ENCODE measurements around the gene KIF20B. TPM values are rescaled to one million over a fixed set of nuclear protein-coding genes. Genes with fewer than 3 reads are reported as not detected.

KIF20B gene
- total and polyA plus RNA-seq, 2 of the 8 experiments (the other 6 are each of a cell fraction or from before 2014, with no cell fraction given), result 4.5 to 72.0 TPM

- no peak overlapping the region for H2AK5ac ChIP-seq (ENCODE audit: low read depth, low read length)
- no peaks in the 10 kb centered on the region for H3K23me2 ChIP-seq (ENCODE audit: low read depth, low read length)
- no peaks in the 10 kb centered on the region for H3K9me3 ChIP-seq (ENCODE audit: insufficient read depth in 2 of 2, low read depth in 1 of 2, low read length in 1 of 2)
- H2AFZ ChIP-seq (ENCODE audit: low read length), result no peak overlapping the region
- H3K56ac ChIP-seq (replicated peaks; ENCODE audit: insufficient read length, low read depth, low read length), result no peak overlapping the region
- no peaks in the 10 kb centered on the region for H3K79me1 ChIP-seq (ENCODE audit: low read depth, low read length)
- no peak overlapping the region for H3K4me3 ChIP-seq (ENCODE audit: extremely low read depth in 1 of 4, insufficient read depth in 2 of 4, low read depth in 3 of 4, low read length in 4 of 4)
- H4K20me1 ChIP-seq (replicated peaks in 1 of 2; ENCODE audit: control insufficient read depth in 1 of 2, insufficient read depth in 2 of 2, low read length in 2 of 2), result no peaks in the 10 kb centered on the region
- no peak overlapping the region for H3K4me2 ChIP-seq (ENCODE audit: insufficient read depth in 1 of 2, low read depth in 2 of 2, low read length in 2 of 2)
- H3K9ac ChIP-seq (replicated peaks in 1 of 4; ENCODE audit: extremely low read depth in 1 of 4, low read depth in 3 of 4, low read length in 3 of 4), result no peak overlapping the region
- no peak for DNase-seq (ENCODE audit: low read depth in 1 of 2, low spot score in 2 of 2)
- H4K91ac ChIP-seq (replicated peaks; ENCODE audit: insufficient read length, low read length), result no peak overlapping the region
- no peak overlapping the region for H2BK120ac ChIP-seq (replicated peaks; ENCODE audit: low read depth, low read length)
- H3K79me2 ChIP-seq (ENCODE audit: control insufficient read depth in 1 of 2, insufficient read depth in 2 of 2, low read length in 2 of 2), result no peaks in the 10 kb centered on the region
- H3K23ac ChIP-seq (ENCODE audit: insufficient read length), result no peak overlapping the region
- no peak overlapping the region for H3K27ac ChIP-seq (ENCODE audit: low read depth, low read length)
- H3K4me1 ChIP-seq (replicated peaks in 1 of 4; ENCODE audit: control insufficient read depth in 3 of 4, insufficient read depth in 4 of 4, low read length in 3 of 4), result peaks cover 0 to 3% (median under 1%) of the 10 kb centered on the region in 4 experiments; a peak in 2 of 7 replicates
- H4K8ac ChIP-seq (ENCODE audit: extremely low read depth, insufficient read depth, low read length), result no peak overlapping the region
- H3K4ac ChIP-seq (replicated peaks; ENCODE audit: insufficient read length, low read depth, low read length), result no peak overlapping the region
- no peak overlapping the region for H2BK5ac ChIP-seq (ENCODE audit: low read depth, low read length)
- ChIA-PET POLR2A (ENCODE audit: partially characterized antibody) (no interaction called here), CTCF (ENCODE audit: partially characterized antibody) (interaction anchor here (0.8 to 2.5 kb wide), 8 partner anchors 9 to 438 kb away, joined by 3 to 8 read pairs (median 4); no protein-coding TSS in a partner anchor)
- no peak overlapping the region for H2BK20ac ChIP-seq (ENCODE audit: low read length)
- H2BK15ac ChIP-seq (ENCODE audit: low read length), result no peak overlapping the region
- no peak overlapping the region for H2BK12ac ChIP-seq (ENCODE audit: low read depth, low read length)
- 80% methylated on average over 1 of the region's 1 CpG; no CpG with 5 or more reads in 1 of the 2 experiments for WGBS, 2 experiments (ENCODE audit: extremely low coverage in 1 of 2, insufficient coverage in 1 of 2, insufficient read length in 1 of 2, insufficient replicate concordance in 2 of 2, low coverage in 1 of 2, low lambda C conversion rate in 2 of 2, missing lambda C conversion rate in 1 of 2)
- no peaks in the 10 kb centered on the region for H3K27me3 ChIP-seq (replicated peaks in 1 of 4; ENCODE audit: control insufficient read depth in 3 of 4, extremely low read depth in 1 of 4, insufficient read depth in 3 of 4, low read length in 3 of 4)
- no peak overlapping the region for H4K5ac ChIP-seq (ENCODE audit: insufficient read length, low read depth, low read length)
- H3K36me3 ChIP-seq (ENCODE audit: control insufficient read depth in 2 of 4, insufficient read depth in 4 of 4, low read length in 3 of 4), result no peaks in the 10 kb centered on the region
- FAIRE-seq, result no peak
- H3K18ac ChIP-seq (ENCODE audit: extremely low read depth, low read length), result no peak overlapping the region
- no peak overlapping the region for H3K14ac ChIP-seq (ENCODE audit: insufficient read length)
- no peak for TF ChIP-seq RXRA (IDR thresholded peaks at IDR 0.05; ENCODE audit: insufficient read depth, low read depth, low read length)
- no peak for TF ChIP-seq POLR2AphosphoS5 (IDR thresholded peaks at IDR 0.05; ENCODE audit: low read depth, low read length)
- no peak for TF ChIP-seq ZNF274 (IDR thresholded peaks at IDR 0.05; ENCODE audit: borderline replicate concordance, extremely low read depth, low read length)
- TF ChIP-seq CTBP2 (IDR thresholded peaks at IDR 0.05; ENCODE audit: borderline replicate concordance, insufficient read depth, insufficient read length, low read length), result no peak
- TF ChIP-seq CBX8 (IDR thresholded peaks at IDR 0.05; ENCODE audit: borderline replicate concordance, low read depth, low read length), result no peak
- no peak for TF ChIP-seq TBP (IDR thresholded peaks at IDR 0.05; ENCODE audit: low read depth, low read length)
These were observed 30.5 kb upstream of the KIF20B start for GRCh38 chr10:89670926-89671325.
